Smooth muscle cell of the brain vasculature (primary cell): ENCODE measurements around the gene NOTCH1.

Source experiments
- DNase-seq: peaks from one replicate; pipeline ENCODE4 v3.0.0-alpha.2; 2012; ENCODE audit warnings: low read depth, low spot score

Gene NOTCH1

GRCh38 chr9:136544964-136545691 is 720 bp downstream of the NOTCH1 start:
- DNase-seq, result no peak

GRCh38 chr9:136544548-136544963 is 1.3 kb downstream of the NOTCH1 start:
- no peak for DNase-seq

DNA sequence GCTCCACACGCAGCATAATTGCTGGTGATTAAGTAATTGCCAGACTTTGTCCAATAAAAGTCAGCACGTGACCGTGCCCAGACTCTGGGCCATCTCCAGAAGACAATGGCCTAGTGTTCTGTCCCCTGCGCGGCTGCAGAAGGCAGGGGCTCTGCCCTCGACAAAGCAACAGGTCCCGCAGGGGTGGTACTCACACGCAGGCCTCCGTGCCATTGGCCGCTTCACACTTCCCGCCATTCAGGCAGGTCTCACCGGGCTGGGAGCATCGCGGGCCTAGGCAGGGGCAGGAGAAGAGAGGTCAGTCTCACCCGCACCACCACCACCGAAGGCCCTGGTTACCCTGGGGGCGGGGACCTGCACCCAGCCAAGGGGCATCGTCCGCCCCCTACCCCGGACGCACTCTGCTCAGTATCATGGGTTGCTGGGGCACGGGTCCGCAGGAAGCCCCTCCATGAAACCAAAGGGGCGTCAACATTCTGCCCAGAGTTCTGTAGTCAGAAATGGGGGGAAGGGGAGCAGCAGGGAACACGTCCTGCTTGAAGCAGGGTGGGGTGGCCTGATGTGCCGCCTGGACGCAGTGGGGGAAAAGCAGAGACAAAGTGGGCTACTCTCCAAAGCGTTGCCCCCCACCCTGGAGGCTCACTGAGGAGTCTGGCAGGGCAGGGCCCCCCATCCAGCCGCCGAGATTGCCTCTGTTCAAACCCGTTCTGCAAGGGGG is 1.9 kb downstream of the NOTCH1 start:
- DNase-seq, result no peak

GRCh38 chr9:136543280-136543679 is 2.6 kb downstream of the NOTCH1 start:
- DNase-seq, result no peak

DNA sequence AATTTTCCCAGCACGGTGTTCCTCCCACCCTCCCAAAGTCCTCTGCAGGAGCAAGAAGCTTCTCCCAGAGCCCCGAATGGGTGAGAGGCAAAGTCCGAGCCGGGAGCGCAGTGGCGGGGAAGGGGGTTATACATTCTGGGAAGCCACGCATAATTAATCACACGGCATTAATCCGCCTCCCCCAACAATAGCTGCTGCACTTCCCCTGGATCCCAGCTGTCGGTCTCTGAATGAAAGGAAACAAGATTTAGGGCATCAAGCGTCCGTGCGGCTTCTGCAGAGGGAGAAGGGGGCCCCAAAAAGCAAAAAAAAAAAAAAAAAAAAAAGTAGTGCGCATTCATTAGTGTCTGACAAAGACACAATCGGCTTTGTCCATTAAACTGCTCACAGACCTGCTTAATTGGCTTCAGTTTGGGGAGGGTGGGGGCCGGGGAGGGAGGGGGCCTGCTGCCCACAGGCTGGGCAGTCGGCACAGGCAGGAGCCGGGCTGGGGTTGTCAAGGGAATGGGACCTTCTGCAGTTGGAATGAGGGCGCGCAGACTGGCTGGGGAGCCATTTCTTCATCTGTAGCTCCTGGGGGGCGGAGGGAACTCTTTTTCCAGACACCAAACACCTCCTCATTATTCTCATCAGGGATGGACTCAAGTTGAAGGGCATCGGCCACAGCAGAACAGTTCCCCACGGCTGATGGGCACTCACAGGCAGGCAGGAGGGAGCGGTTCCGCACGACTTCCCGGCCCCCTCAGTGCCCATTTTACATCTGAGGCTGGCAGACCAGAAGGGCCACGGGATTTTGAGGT is 3.4 kb downstream of the NOTCH1 start:
- no peak for DNase-seq

DNA sequence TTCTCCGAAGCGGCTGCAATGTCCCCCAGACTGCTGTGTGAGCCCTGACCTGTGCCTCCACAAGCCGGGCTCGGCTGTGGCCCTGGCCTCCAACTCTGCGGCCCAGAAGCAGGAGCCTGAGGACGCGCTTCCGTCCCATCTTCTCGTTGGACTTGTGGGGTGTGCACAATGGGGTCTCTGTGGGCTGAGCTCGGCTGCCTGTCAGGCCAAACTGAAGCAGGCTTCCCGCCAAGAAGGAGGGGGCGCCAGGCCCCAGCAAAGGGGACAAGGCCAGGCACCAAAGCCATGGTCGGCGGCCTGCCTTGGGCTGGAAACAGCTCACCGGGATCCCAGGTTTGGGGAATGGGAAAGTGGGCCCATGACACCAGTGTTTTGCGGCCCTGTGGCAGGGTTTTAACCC is 4.1 kb downstream of the NOTCH1 start:
- DNase-seq, result no peak

GRCh38 chr9:136541179-136541578 is 4.7 kb downstream of the NOTCH1 start:
- DNase-seq, result no peak

DNA sequence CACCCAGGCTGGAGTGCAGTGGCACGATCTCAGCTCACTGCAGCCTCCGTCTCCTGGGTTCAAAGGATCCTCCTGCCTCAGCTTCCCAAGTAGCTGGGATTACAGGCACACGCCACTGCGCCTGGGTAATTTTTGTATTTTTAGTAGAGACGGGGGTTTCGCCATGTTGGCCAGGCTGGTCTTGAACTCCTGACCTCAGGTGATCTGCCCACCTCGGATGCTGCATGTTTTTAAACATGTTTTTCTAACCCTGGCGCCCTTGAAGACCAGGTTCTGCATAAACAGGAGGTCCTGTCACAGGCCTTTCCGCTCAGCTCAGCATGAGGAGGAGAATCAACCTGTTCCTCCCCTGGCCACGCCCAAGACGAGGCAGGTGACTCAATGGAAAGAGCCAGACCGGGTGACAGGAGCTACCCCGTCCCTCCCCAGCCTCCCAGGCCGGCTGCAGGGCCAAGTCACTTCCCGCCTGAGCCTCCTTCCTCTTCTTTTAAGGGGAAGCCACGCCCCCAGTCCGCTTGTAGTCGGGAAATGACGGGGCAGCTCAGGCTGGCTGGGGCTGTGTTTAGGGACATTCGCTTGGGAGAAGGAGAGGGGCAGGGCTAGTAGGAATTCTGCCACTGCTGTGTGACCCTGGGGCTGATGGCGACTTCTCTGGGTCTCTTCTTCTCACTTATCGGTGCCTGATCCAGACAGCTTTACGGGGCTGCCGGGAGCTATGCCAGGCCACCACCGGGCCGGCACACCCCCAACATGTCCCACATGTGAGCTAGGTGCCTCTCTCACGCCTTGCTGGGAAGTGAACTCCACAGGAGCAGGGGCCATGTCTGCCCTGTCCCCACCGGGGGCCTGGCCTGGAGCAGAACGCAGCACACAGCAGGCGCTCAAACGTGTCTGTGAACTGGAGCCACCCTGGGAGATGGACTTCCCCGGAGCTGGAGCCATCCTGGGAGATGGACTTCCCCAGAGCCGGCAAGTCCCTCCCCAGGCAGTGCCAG is 6.1 kb downstream of the NOTCH1 start:
- no peak for DNase-seq

GRCh38 chr9:136538599-136539426 is 7.0 kb downstream of the NOTCH1 start:
- DNase-seq, result no peak

GRCh38 chr9:136537896-136538598 is 7.8 kb downstream of the NOTCH1 start:
- DNase-seq, result no peak

GRCh38 chr9:136537411-136537810 is 8.4 kb downstream of the NOTCH1 start:
- DNase-seq, result no peak

- DNase-seq, result no peak
These were observed 9.1 kb downstream of the NOTCH1 start for GRCh38 chr9:136536721-136537241.

DNA sequence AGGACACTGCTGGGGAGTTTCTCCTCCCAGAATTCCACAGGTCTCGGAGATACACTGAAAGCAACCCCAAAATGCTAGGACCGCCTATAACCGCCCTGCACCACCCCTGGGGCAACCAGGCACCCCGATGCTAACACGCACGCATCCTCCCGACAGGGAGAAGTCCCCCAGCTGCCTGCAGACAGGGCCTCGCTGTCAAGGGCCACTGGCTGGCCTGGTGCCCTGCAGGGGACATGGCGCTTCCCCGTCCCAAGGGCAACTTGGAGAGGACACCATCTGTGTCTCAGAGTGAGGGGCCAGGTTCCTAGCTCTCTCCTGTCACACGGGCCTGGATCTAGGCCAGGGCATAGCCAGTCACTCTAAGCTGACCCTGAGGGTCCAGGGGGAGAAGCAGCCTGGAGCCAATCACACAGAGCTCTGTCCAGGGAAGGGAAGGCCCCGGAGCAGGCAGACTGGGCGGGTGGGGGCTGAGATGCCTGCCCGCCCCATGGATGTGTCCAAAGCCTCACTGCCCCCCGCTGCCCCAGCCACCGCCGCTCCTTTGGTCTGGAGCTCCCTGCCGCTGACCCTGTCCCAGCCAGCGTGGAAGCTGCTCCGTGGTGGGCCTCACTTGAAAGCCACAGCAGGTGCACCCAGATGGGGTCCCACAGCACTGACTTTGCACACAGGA is 9.7 kb downstream of the NOTCH1 start:
- DNase-seq, result no peak

- no peak for DNase-seq
These were observed 10.8 kb downstream of the NOTCH1 start for GRCh38 chr9:136535070-136535469.

- no peak for DNase-seq
These were observed 11.5 kb downstream of the NOTCH1 start for GRCh38 chr9:136534366-136534765.

DNA sequence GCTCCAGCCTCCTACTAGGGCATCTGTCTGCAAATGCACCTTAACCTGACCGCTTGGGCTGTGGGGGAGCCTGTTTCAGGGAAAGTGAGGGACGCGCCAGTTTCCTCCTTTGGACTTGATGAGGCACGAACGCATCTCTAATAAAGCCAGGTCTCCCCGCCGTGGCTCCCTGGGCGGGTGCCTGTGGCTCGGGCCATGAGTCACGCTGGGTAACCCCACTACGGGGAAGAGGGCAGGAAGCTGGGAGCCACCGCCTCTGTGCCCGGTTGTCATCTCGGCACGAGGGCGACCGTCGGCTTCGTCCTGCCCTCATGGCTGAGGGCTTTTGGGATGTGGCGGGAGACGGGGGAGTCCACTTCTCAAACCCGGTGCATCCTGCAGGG is 12.1 kb downstream of the NOTCH1 start:
- no peak for DNase-seq

GRCh38 chr9:136532799-136533774 is 12.8 kb downstream of the NOTCH1 start:
- DNase-seq, result no peak
